Liver (tissue), 9 donors: ENCODE results near the gene RPS23. TPM values are rescaled to one million over a fixed set of nuclear protein-coding genes. Genes with fewer than 3 reads are reported as not detected.

ENCODE experiments used
- DNase-seq: peaks from one replicate; pipeline ENCODE4 v3.0.0-alpha.2; 2017; ENCODE audit warnings: low spot score
- H3K27ac ChIP-seq, 2 donors: one replicate each; pipeline ENCODE4 v1.7.0; 2013; ENCODE audit warnings: inconsistent platforms in 2 of 2, low read length in 2 of 2, control low read depth in 1 of 2, low read depth in 1 of 2, mild to moderate bottlenecking in 1 of 2
- H3K27me3 ChIP-seq, 4 donors: one replicate each; pipeline versions ENCODE4 v1.6.1 to v1.7.0; 2013; ENCODE audit warnings: low read length in 3 of 4, inconsistent platforms in 1 of 4, mild to moderate bottlenecking in 1 of 4, moderate library complexity in 1 of 4; ENCODE audit not compliant: control insufficient read depth in 4 of 4, insufficient read depth in 4 of 4
- H3K36me3 ChIP-seq, 4 donors: one replicate each; pipeline versions ENCODE4 v1.6.1 to v1.7.0; 2013; ENCODE audit warnings: low read length in 3 of 4, mild to moderate bottlenecking in 3 of 4, low read depth in 1 of 4, moderate library complexity in 1 of 4; ENCODE audit not compliant: control insufficient read depth in 4 of 4, insufficient read depth in 3 of 4
- H3K4me1 ChIP-seq, 4 donors: one replicate each; pipeline versions ENCODE4 v1.6.1 to v1.7.0; 2013; ENCODE audit warnings: low read length in 3 of 4, mild to moderate bottlenecking in 3 of 4, moderate library complexity in 1 of 4; ENCODE audit not compliant: control insufficient read depth in 4 of 4, insufficient read depth in 4 of 4
- H3K4me3 ChIP-seq, 3 donors: one replicate each; pipeline versions ENCODE4 v1.6.1 to v1.7.0; 2013; ENCODE audit warnings: low read length in 3 of 3, control low read depth in 1 of 3, low read depth in 1 of 3, mild to moderate bottlenecking in 1 of 3
- H3K9ac ChIP-seq, 2 donors: one replicate each; pipeline ENCODE4 v1.7.0; 2013; ENCODE audit warnings: low read length in 2 of 2, mild to moderate bottlenecking in 2 of 2, moderate library complexity in 2 of 2, control low read depth in 1 of 2, low read depth in 1 of 2
- H3K9me3 ChIP-seq, 4 donors: one replicate each; pipeline versions ENCODE4 v1.6.1 to v1.7.0; 2013; ENCODE audit warnings: low read length in 3 of 4; ENCODE audit not compliant: control insufficient read depth in 4 of 4
- EGR1 ChIP-seq, 2 donors: IDR thresholded peaks; 2 replicates each; pipeline ENCODE4 v1.6.1; 2016 to 2018; ENCODE audit warnings: antibody characterized with exemption in 2 of 2, low read depth in 2 of 2
- GABPA ChIP-seq, 2 donors: IDR thresholded peaks in 1 of 2; conservative IDR thresholded peaks in 1 of 2; 2 replicates each; pipeline ENCODE4 v1.6.1; 2016; ENCODE audit warnings: antibody characterized with exemption in 2 of 2, mild to moderate bottlenecking in 1 of 2, moderate library complexity in 1 of 2
- HNF4A ChIP-seq, 2 donors: conservative IDR thresholded peaks; 2 replicates each; pipeline ENCODE4 v1.6.1; 2016; ENCODE audit warnings: antibody characterized with exemption in 2 of 2, mild to moderate bottlenecking in 2 of 2
- HNF4G ChIP-seq: IDR thresholded peaks from 2 replicates; pipeline ENCODE4 v1.6.1; 2016; ENCODE audit warnings: antibody characterized with exemption
- JUND ChIP-seq, 2 donors: IDR thresholded peaks; 2 replicates each; pipeline ENCODE4 v1.6.1; 2016; ENCODE audit warnings: antibody characterized with exemption in 2 of 2
- RAD21 ChIP-seq, 2 donors: IDR thresholded peaks; 2 replicates each; pipeline ENCODE4 v1.6.1; 2016; ENCODE audit warnings: antibody characterized with exemption in 2 of 2, mild to moderate bottlenecking in 2 of 2
- RXRA ChIP-seq, 2 donors: IDR thresholded peaks; 2 replicates each; pipeline ENCODE4 v1.6.1; 2017 to 2018; ENCODE audit warnings: antibody characterized with exemption in 2 of 2, mild to moderate bottlenecking in 1 of 2
- TAF1 ChIP-seq: conservative IDR thresholded peaks from 2 replicates; pipeline ENCODE4 v1.6.1; 2016; ENCODE audit warnings: antibody characterized with exemption, mild to moderate bottlenecking
- WGBS: extraction: QIAGEN DNeasy Blood & Tissue Kit; methylation state at CpG from one replicate; pipeline ENCODE4 v1.1.7; 2013; 5-methylcytosine and 5-hydroxymethylcytosine counted together
- polyA plus RNA-seq, 2 donors: library from polyadenylated mRNA; stranded (reverse) in 1 of 2; unstranded in 1 of 2; fragments of 200-250 nt in 1 of 2; fragments of >200 nt in 1 of 2; fragmentation: Nextera tagmentation in 1 of 2; extraction: Ambion mirVana in 1 of 2; gene quantifications; one replicate each; pipeline versions ENCODE4 v1.2.1 to v1.2.3, GENCODE V29; 2013 to 2015
- total RNA-seq, 2 donors: library from RNA; depleted of rRNA; stranded (reverse); fragments of >200 nt; gene quantifications; one replicate each; pipeline ENCODE4 v1.2.3, GENCODE V29; 2014
- TF ChIP-seq, protein P1 (sequence below): IDR thresholded peaks from 2 replicates; pipeline ENCODE4 v1.6.1; 2016; ENCODE audit warnings: antibody characterized with exemption
- TF ChIP-seq, protein P2 (sequence below): IDR thresholded peaks from 2 replicates; pipeline ENCODE4 v1.6.1; 2016; ENCODE audit warnings: antibody characterized with exemption, mild to moderate bottlenecking
- TF ChIP-seq, protein P3 (sequence below): IDR thresholded peaks from 2 replicates; pipeline ENCODE4 v1.6.1; 2016; ENCODE audit warnings: antibody characterized with exemption
- donor health status: healthy.
- donor health status: healthy.
- donor health status: healthy.
- donor health status: healthy.
- donor health status: healthy.

Gene RPS23
- total and polyA plus RNA-seq, 4 donors: 447 to 1,610 (median 618) TPM

DNA sequence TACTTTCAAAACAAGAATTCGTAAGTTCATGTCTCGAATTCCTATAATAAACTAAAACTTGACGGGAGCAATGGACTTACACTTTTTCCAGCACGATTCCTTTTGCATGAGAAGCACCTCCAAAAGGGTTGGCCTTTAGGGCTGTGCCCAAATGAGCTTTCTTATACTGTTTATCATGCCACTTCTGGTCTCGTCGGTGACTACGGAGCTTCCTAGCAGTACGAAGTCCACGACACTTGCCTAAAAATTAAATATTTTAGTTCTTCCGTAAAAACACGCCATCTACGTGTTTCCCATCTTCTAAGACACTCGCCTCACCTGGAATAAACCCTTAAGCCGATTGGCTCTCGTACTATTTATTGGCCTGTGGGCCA is 554 bp downstream of the RPS23 start:
- H3K36me3 ChIP-seq: peaks cover 9 to 23% (median 21%) of the 10 kb centered on the region in 4 donors
- peaks cover 5 to 25% (median 15%) of the 10 kb centered on the region in 4 donors for H3K4me1 ChIP-seq
- DNase-seq: no peak
- H3K27me3 ChIP-seq: no peaks in the 10 kb centered on the region
- no peaks in the 10 kb centered on the region for H3K9me3 ChIP-seq
- peak overlapping the region; percentile 91 to 100 (median 92) for H3K4me3 ChIP-seq
- peak overlapping the region; percentile 99 for H3K9ac ChIP-seq
- TF ChIP-seq RAD21 (IDR thresholded peaks at IDR 0.05) (no peak), JUND (IDR thresholded peaks at IDR 0.05) (no peak), EGR1 (IDR thresholded peaks at IDR 0.05; ENCODE audit: low read depth in 2 of 2) (no peak), RXRA (IDR thresholded peaks at IDR 0.05) (no peak), TAF1 (no peak), HNF4A (conservative IDR thresholded peaks at IDR 0.05) (no peak)
- TF ChIP-seq, protein P1, sequence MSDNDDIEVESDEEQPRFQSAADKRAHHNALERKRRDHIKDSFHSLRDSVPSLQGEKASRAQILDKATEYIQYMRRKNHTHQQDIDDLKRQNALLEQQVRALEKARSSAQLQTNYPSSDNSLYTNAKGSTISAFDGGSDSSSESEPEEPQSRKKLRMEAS: no peak
- TF ChIP-seq, protein P2, sequence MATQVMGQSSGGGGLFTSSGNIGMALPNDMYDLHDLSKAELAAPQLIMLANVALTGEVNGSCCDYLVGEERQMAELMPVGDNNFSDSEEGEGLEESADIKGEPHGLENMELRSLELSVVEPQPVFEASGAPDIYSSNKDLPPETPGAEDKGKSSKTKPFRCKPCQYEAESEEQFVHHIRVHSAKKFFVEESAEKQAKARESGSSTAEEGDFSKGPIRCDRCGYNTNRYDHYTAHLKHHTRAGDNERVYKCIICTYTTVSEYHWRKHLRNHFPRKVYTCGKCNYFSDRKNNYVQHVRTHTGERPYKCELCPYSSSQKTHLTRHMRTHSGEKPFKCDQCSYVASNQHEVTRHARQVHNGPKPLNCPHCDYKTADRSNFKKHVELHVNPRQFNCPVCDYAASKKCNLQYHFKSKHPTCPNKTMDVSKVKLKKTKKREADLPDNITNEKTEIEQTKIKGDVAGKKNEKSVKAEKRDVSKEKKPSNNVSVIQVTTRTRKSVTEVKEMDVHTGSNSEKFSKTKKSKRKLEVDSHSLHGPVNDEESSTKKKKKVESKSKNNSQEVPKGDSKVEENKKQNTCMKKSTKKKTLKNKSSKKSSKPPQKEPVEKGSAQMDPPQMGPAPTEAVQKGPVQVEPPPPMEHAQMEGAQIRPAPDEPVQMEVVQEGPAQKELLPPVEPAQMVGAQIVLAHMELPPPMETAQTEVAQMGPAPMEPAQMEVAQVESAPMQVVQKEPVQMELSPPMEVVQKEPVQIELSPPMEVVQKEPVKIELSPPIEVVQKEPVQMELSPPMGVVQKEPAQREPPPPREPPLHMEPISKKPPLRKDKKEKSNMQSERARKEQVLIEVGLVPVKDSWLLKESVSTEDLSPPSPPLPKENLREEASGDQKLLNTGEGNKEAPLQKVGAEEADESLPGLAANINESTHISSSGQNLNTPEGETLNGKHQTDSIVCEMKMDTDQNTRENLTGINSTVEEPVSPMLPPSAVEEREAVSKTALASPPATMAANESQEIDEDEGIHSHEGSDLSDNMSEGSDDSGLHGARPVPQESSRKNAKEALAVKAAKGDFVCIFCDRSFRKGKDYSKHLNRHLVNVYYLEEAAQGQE: no peak
- under 1% methylated on average over 15 of the region's 15 CpGs for WGBS
- peak overlapping the region; percentile 86 to 93 for H3K27ac ChIP-seq

DNA sequence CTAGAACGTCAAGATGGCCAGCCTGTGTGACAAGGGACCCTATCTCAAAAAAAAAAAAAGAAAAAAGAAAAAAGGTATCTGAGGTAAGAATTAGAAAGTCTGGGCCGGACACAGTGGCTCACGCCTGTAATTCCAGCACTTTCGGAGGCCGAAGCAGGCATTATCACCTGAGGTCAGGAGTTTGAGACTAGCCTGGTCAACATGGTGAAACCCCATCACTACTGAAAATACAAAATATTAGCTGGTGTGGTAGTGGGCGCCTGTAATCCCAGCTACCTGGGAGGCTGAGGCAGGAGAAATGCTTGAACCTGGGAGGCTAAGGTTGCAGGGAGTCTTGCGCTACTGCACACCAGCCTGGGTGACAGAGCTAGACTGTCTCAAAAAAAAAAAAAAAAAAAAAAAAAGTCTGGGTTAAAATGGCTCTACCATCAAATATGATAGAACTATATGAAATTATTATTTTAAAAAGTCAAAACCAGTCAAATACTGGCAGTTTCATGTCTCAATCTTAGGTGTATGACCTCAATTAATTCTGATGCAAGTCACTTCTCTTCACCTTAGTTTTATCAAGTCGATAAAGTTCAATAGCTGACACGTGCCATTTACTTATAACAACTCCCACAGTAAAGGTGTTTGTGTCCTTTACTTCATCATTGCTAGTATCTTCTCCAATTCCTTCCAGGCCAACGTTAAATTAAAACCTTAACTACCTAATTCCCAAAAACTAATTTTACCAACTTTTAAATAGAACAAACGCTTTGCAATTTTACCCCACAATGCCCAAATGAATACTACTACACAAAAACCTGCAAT is 1.1 kb downstream of the RPS23 start:
- H3K27me3 ChIP-seq: no peaks in the 10 kb centered on the region
- H3K27ac ChIP-seq: peak overlapping the region; percentile 86 to 93
- H3K4me1 ChIP-seq: peaks cover 5 to 25% (median 15%) of the 10 kb centered on the region in 4 donors
- H3K9ac ChIP-seq: peak overlapping the region; percentile 99
- DNase-seq: no peak
- WGBS: 70% methylated on average over 11 of the region's 11 CpGs
- H3K4me3 ChIP-seq: peak overlapping the region; percentile 91 to 100 (median 92)
- peaks cover 9 to 23% (median 21%) of the 10 kb centered on the region in 4 donors for H3K36me3 ChIP-seq
- no peak for TF ChIP-seq JUND (IDR thresholded peaks at IDR 0.05)
- no peak for TF ChIP-seq GABPA (IDR thresholded peaks at IDR 0.05 in 1 of 2, conservative IDR thresholded peaks at IDR 0.05 in 1 of 2)
- TF ChIP-seq, protein P2: no peak
- no peak for TF ChIP-seq TAF1
- no peak for TF ChIP-seq HNF4G
- TF ChIP-seq, protein P3, sequence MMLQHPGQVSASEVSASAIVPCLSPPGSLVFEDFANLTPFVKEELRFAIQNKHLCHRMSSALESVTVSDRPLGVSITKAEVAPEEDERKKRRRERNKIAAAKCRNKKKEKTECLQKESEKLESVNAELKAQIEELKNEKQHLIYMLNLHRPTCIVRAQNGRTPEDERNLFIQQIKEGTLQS: no peak
- TF ChIP-seq EGR1 (IDR thresholded peaks at IDR 0.05; ENCODE audit: low read depth in 2 of 2): no peak
- TF ChIP-seq, protein P1: no peak
- no peaks in the 10 kb centered on the region for H3K9me3 ChIP-seq
